Subcutaneous abdominal adipose tissue (tissue), 5 donors: Measurements from ENCODE around the gene SLC13A5.

Experiments
- H3K27ac ChIP-seq: one replicate; pipeline ENCODE4 v1.7.0; 2013; ENCODE audit warnings: low read depth, mild to moderate bottlenecking, inconsistent platforms, low read length, moderate library complexity
- H3K27me3 ChIP-seq, 5 donors: one replicate each; pipeline ENCODE4 v1.7.0; 2013; ENCODE audit warnings: low read length in 5 of 5, inconsistent platforms in 1 of 5; ENCODE audit not compliant: control insufficient read depth in 5 of 5, insufficient read depth in 4 of 5
- H3K36me3 ChIP-seq, 5 donors: one replicate each; pipeline ENCODE4 v1.7.0; 2013; ENCODE audit warnings: low read length in 5 of 5; ENCODE audit not compliant: control insufficient read depth in 5 of 5, insufficient read depth in 5 of 5
- H3K4me1 ChIP-seq, 5 donors: one replicate each; pipeline ENCODE4 v1.7.0; 2013; ENCODE audit warnings: low read length in 5 of 5, mild to moderate bottlenecking in 3 of 5, moderate library complexity in 1 of 5; ENCODE audit not compliant: control insufficient read depth in 5 of 5, insufficient read depth in 5 of 5
- H3K4me3 ChIP-seq, 5 donors: one replicate each; pipeline ENCODE4 v1.7.0; 2013; ENCODE audit warnings: low read length in 5 of 5, low read depth in 1 of 5
- H3K9ac ChIP-seq, 5 donors: one replicate each; pipeline ENCODE4 v1.7.0; 2013; ENCODE audit warnings: low read length in 5 of 5, mild to moderate bottlenecking in 4 of 5, moderate library complexity in 3 of 5
- H3K9me3 ChIP-seq, 5 donors: one replicate each; pipeline ENCODE4 v1.7.0; 2013; ENCODE audit warnings: low read length in 5 of 5; ENCODE audit not compliant: control insufficient read depth in 5 of 5
- donor health status: healthy.
- donor health status: healthy.
- donor health status: healthy.
- donor health status: healthy.
- donor health status: healthy.

Gene SLC13A5

DNA sequence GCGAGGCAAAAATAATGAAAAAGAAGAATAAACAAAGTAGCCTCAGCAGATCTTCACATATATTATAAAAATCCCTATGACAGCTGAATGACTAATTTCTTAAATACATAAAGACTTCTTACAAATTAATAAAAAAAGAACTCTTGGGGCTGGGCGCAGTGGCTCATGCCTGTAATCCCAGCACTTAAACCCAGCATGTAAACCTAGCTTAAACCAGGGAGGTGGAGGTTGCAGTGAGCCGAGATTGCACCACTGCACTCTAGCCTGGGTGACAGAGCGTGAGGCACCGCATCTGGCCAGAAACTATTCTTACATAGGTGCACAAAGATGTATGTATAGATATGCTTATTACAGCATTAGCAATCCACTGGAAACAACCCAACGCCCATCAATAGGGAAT, 33.9 kb downstream of the SLC13A5 start:
- Histone ChIP-seq H3K9me3 (no peaks in the 10 kb centered on the region), H3K4me1 (no peaks in the 10 kb centered on the region), H3K36me3 (no peaks in the 10 kb centered on the region), H3K27ac (no peak overlapping the region), H3K9ac (no peak overlapping the region), H3K27me3 (peaks cover 6 to 34% (median 21%) of the 10 kb centered on the region in 5 donors), H3K4me3 (no peak overlapping the region)

DNA sequence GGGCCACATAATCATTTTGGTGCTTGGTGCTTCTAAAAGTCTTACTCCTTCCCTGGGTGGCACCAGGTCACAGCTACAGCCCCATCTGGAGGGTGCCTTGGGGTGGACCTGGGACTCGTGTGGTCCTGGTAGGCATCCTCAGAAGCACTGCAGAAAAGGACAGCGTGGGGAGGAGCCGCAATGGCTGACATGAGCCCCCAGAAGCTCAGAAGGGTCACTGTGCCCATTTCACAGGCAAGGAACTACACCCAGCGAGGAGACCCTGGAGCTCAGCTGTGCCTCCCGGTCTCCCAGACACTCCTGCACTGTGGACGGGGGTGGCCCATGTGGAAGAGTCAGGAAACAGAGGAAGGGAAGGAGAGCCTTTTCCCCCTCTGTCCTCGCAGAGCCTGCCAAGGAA, 35.2 kb downstream of the SLC13A5 start:
- Histone ChIP-seq H3K4me1 (no peaks in the 10 kb centered on the region), H3K9me3 (no peaks in the 10 kb centered on the region), H3K27me3 (peaks cover 6 to 31% (median 19%) of the 10 kb centered on the region in 5 donors), H3K4me3 (no peak overlapping the region), H3K27ac (no peak overlapping the region), H3K9ac (no peak overlapping the region), H3K36me3 (no peaks in the 10 kb centered on the region)

DNA sequence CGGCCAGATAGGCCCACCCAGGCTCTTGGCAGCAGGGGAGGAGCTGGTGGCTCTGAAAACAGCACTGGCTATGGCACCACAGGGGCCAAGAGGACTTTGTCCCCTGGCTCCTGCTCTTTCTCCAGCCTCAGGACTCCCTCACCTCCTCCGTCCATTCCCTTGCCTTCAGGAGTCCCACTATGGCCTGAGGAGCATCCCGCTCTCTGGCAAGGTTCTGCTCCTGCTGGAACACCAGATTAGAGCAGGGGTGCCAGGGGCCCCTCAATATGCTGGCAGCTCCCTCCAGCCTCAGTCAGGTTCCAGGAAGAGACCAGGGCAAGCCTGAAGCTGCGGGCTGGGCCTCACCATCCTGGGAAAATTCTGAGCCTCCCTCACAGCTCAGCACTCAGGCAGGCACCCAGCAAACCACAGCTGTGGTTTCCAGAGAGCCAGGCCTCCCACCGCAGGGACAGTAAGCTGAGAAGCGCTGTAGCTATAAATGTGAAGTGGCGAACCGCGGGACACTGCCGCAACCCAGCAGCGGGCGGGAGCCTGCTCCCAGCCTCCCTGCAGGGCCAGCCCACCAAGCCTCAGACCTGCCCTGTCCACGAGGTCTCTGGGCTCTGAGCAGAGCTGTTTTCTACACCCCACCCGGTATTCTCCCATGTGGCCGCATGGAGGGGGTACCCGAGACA, 35.9 kb downstream of the SLC13A5 start:
- H3K9me3 ChIP-seq: no peaks in the 10 kb centered on the region
- no peaks in the 10 kb centered on the region for H3K36me3 ChIP-seq
- H3K9ac ChIP-seq: no peak overlapping the region
- no peak overlapping the region for H3K4me3 ChIP-seq
- H3K27me3 ChIP-seq: peaks cover 6 to 27% (median 19%) of the 10 kb centered on the region in 5 donors
- no peaks in the 10 kb centered on the region for H3K4me1 ChIP-seq
- no peak overlapping the region for H3K27ac ChIP-seq

DNA sequence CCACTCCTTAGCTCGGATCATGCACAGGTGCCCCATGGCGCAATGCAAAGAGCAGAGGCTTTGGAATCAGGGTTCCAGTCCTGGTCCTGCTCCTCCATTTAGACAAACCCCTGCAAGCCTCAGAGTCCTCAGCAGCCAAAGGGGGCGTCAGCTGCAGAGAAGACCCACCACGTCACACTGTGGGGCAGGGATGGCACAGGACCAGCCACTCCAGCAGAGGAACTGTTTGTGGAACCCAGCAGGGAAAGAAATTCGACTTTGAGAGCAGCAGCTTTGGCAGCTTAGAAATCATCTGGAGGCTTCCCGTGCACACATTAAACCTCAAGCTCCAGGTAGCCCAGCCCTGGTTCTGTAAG, 36.4 kb downstream of the SLC13A5 start:
- Histone ChIP-seq H3K9me3 (no peaks in the 10 kb centered on the region), H3K9ac (no peak overlapping the region), H3K4me1 (no peaks in the 10 kb centered on the region), H3K27ac (no peak overlapping the region), H3K27me3 (peaks cover 7 to 27% (median 19%) of the 10 kb centered on the region in 5 donors), H3K4me3 (no peak overlapping the region), H3K36me3 (no peaks in the 10 kb centered on the region)

DNA sequence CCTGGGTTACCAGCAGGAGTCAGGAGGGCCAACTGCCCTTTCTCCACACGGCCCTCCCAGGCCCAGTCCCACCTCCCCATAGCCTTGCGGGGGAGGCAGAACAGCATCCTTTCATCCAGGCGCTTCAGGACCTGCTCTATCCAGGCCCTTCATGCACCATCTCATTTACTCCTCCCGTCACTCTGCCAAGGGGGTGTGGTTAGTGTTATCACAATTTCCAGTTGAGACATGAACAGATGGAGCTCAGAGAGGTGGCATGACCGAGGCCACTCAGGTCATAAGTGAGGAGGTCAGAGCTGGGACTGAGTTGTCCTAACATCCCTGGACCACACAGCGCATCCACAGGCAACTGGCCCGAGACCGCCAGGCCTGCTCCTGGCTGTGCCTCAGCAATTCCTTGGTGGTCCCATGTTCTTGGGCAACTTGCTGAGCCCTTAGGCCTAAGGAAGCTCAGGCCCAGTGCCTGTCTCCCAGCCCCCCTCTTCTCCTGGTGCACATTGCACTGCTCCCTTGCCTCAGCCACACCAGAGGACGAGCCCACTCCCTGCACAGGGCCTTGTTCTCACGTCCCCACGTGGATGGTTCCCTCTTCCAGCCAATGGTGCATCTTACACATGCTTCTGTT, 37.9 kb downstream of the SLC13A5 start:
- Histone ChIP-seq H3K9ac (no peak overlapping the region), H3K36me3 (no peaks in the 10 kb centered on the region), H3K27me3 (peaks cover 13 to 27% (median 20%) of the 10 kb centered on the region in 5 donors), H3K9me3 (no peaks in the 10 kb centered on the region), H3K4me1 (no peaks in the 10 kb centered on the region), H3K4me3 (no peak overlapping the region), H3K27ac (no peak overlapping the region)

DNA sequence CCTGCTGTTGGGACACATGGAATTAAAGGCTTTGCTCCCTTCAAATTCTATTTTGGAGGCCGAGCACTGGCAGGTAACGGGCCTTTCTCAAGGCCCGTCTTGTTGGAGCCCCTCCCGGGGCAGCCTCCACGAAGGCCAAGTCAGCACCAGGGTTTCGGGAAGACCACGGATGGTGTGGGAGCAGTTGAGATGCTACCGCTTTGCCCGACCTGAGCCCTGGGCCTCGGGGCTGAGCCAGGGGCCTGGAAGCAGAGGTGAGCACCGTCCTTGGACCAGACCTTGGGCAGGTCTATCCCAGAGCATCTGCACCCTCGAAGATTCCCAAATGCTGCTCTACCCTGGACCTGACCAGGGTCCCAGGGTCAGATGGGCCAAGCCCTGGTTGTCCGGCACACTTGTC, 38.6 kb downstream of the SLC13A5 start:
- Histone ChIP-seq H3K9ac (no peak overlapping the region), H3K4me1 (no peaks in the 10 kb centered on the region), H3K27me3 (peaks cover 13 to 27% (median 24%) of the 10 kb centered on the region in 5 donors), H3K9me3 (no peaks in the 10 kb centered on the region), H3K27ac (no peak overlapping the region), H3K4me3 (no peak overlapping the region), H3K36me3 (no peaks in the 10 kb centered on the region)

DNA sequence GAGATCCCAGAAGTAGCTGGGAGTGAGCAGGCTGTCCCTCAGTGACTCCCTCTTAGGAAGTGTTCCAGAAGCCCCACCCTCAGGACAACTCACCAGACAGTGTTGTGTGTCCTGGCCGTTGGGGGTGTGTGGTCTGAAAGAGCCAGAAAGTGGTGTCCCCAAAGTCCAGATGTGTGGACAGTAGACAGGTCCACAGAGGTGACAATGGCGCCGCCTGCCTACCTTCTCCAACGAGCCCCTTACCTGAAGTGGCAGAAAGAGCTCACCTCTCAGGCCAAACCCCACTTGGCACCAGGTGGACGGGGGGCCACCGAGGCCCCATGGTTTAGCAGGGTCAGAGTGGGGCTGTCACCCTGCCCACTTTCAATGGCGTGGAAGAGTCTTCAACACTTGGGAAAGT, 41.7 kb downstream of the SLC13A5 start:
- Histone ChIP-seq H3K27ac (no peak overlapping the region), H3K4me1 (no peaks in the 10 kb centered on the region), H3K36me3 (no peaks in the 10 kb centered on the region), H3K27me3 (peaks cover 7 to 14% (median 11%) of the 10 kb centered on the region in 5 donors), H3K9me3 (no peaks in the 10 kb centered on the region), H3K4me3 (no peak overlapping the region), H3K9ac (no peak overlapping the region)

DNA sequence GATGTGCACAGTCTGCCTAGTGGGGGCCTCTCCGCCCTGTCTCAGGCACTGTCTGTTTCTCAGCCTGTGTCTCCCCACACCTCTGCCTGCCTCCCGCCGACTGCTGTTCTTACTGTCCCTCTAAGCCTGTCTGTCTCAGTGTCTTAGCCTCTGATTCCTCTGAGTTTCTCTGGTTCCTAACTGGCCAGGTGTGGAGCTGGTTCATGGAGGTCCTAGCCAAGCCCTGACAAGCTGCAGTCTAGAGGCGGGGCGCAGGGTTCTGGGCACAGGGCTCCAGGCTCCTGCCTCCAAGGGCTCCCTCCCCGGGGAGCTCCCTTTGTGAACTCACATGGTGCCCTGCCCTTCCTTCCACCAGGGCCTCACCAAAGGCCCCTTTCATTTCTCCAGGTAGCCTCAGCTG, 42.2 kb downstream of the SLC13A5 start:
- Histone ChIP-seq H3K9ac (no peak overlapping the region), H3K9me3 (no peaks in the 10 kb centered on the region), H3K27ac (no peak overlapping the region), H3K4me3 (no peak overlapping the region), H3K36me3 (no peaks in the 10 kb centered on the region), H3K27me3 (peaks cover 7 to 14% (median 11%) of the 10 kb centered on the region in 5 donors), H3K4me1 (peaks cover 0 to 3% (median 0%) of the 10 kb centered on the region in 5 donors)

DNA sequence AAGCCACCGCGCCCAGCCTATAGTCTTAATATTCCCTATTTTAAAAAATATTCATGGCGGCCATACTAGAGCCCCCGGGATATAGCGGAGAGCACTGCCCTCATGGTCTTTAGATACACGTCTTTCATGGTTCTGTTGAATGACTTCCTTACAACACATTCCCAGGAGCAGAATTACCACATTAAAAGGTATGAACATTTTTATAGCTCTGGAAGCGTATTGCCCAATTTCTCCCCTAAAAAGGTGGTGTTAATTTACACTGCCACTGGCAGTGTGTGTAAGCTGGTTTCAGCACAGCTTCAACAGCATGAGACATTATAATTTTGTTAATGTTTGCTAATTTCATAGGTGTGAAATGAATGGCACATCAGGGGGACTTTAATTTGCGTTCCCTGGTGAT, 42.6 kb downstream of the SLC13A5 start:
- H3K4me3 ChIP-seq: no peak overlapping the region
- H3K36me3 ChIP-seq: no peaks in the 10 kb centered on the region
- H3K4me1 ChIP-seq: peaks cover 0 to 3% (median 0%) of the 10 kb centered on the region in 5 donors
- no peak overlapping the region for H3K27ac ChIP-seq
- H3K27me3 ChIP-seq: peaks cover 7 to 14% (median 11%) of the 10 kb centered on the region in 5 donors
- no peaks in the 10 kb centered on the region for H3K9me3 ChIP-seq
- no peak overlapping the region for H3K9ac ChIP-seq

DNA sequence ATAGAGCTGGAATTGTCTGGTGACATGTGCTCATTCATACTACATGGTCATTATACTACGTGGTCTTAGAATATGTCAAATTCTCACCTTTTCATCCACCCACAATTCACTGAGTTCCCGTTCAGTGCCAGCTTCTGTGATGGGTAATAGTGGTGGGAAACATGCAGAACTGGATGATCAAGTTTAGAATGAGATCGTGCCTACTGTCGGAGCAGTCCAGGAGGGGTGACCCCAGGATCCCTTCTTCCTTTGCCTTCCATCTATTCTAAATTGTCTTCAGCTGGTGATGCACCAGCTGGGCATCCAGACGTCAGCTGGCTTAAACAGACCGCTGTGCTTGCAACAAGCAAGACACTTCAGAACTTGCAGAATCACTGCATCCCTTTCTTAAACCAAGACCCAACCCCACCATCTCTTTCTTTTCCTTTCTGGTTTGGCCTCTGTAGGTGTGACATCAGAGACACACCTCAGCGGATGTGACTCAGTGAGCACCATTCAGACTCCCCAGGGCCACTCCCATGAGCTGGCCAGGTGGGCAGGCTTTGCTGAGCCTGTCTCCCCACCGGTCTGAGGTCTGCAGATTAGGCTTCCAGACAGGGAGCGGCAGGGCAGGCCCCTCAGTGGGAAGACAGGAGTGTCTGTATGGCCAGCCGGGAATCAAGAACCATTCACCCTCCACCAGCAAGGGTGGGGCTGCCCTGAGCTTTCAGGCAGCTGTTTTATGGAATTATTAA, 43.5 kb downstream of the SLC13A5 start:
- Histone ChIP-seq H3K4me3 (no peak overlapping the region), H3K4me1 (peaks cover 0 to 3% (median 0%) of the 10 kb centered on the region in 5 donors), H3K27me3 (peaks cover 7 to 14% (median 11%) of the 10 kb centered on the region in 5 donors), H3K36me3 (no peaks in the 10 kb centered on the region), H3K9ac (no peak overlapping the region), H3K9me3 (no peaks in the 10 kb centered on the region), H3K27ac (no peak overlapping the region)
